Stimulated activated CD8-positive, alpha-beta memory T cell treated with anti-CD3 and anti-CD28 coated beads, Interleukin-12 subunit alpha, Interleukin-12 subunit beta, amount 100 ng/mL, for 24 hours (primary cell): ENCODE data around the gene TTC33.
"Not testable (repeated sequence)": the region's sequence is repeated elsewhere in the genome, so short reads cannot be mapped to it uniquely, and the experiment has no call there.

Experiments used
- DNase-seq: peaks from one replicate; pipeline ENCODE4 v3.0.0-alpha.2; 2020; ENCODE audit errors: extremely low read depth

Gene TTC33

GRCh38 chr5:40571729-40572128 lies 184.0 kb downstream of the TTC33 start:
- no peak for DNase-seq

- DNase-seq = no peak
Measured at GRCh38 chr5:40570408-40571129, 185.2 kb downstream of the TTC33 start.

- no peak for DNase-seq
Measured at GRCh38 chr5:40569546-40570270, 186.1 kb downstream of the TTC33 start.

- no peak for DNase-seq
Measured at GRCh38 chr5:40568548-40568947, 187.2 kb downstream of the TTC33 start.

GRCh38 chr5:40563173-40563572 lies 192.6 kb downstream of the TTC33 start:
- not testable (repeated sequence) for DNase-seq

GRCh38 chr5:40560474-40561110 lies 195.2 kb downstream of the TTC33 start:
- no peak for DNase-seq

- DNase-seq = no peak
Measured at GRCh38 chr5:40559306-40559705, 196.5 kb downstream of the TTC33 start.

- DNase-seq = no peak
Measured at GRCh38 chr5:40557501-40557900, 198.3 kb downstream of the TTC33 start.

GRCh38 chr5:40556811-40557210 lies 198.9 kb downstream of the TTC33 start:
- DNase-seq = no peak

- DNase-seq = no peak
Measured at GRCh38 chr5:40555886-40556285, 199.9 kb downstream of the TTC33 start.

GRCh38 chr5:40554813-40555212 lies 200.9 kb downstream of the TTC33 start:
- no peak for DNase-seq

GRCh38 chr5:40554054-40554453 lies 201.7 kb downstream of the TTC33 start:
- no peak for DNase-seq

- no peak for DNase-seq
Measured at GRCh38 chr5:40552981-40553380, 202.8 kb downstream of the TTC33 start.

- DNase-seq = no peak
Measured at GRCh38 chr5:40551496-40552491, 204.0 kb downstream of the TTC33 start.

- DNase-seq = no peak
Measured at GRCh38 chr5:40550481-40550880, 205.3 kb downstream of the TTC33 start.

- no peak for DNase-seq
Measured at GRCh38 chr5:40549616-40550015, 206.1 kb downstream of the TTC33 start.

GRCh38 chr5:40547994-40548575 lies 207.7 kb downstream of the TTC33 start:
- no peak for DNase-seq

- no peak for DNase-seq
Measured at GRCh38 chr5:40547557-40547956, 208.2 kb downstream of the TTC33 start.

- DNase-seq = no peak
Measured at GRCh38 chr5:40540301-40540700, 215.5 kb downstream of the TTC33 start.

- DNase-seq = no peak
Measured at GRCh38 chr5:40524677-40525076, 231.1 kb downstream of the TTC33 start.

- no peak for DNase-seq
Measured at GRCh38 chr5:40521925-40522324, 233.8 kb downstream of the TTC33 start.
